Liver (tissue), 9 donors: ENCODE results near the gene PGAM5. TPM values are rescaled to one million over a fixed set of nuclear protein-coding genes. Genes with fewer than 3 reads are reported as not detected.

Experiments
- DNase-seq: peaks from one replicate; pipeline ENCODE4 v3.0.0-alpha.2; 2017; ENCODE audit warnings: low spot score
- H3K27ac ChIP-seq, 2 donors: one replicate each; pipeline ENCODE4 v1.7.0; 2013; ENCODE audit warnings: inconsistent platforms in 2 of 2, low read length in 2 of 2, control low read depth in 1 of 2, low read depth in 1 of 2, mild to moderate bottlenecking in 1 of 2
- H3K27me3 ChIP-seq, 4 donors: one replicate each; pipeline versions ENCODE4 v1.6.1 to v1.7.0; 2013; ENCODE audit warnings: low read length in 3 of 4, inconsistent platforms in 1 of 4, mild to moderate bottlenecking in 1 of 4, moderate library complexity in 1 of 4; ENCODE audit not compliant: control insufficient read depth in 4 of 4, insufficient read depth in 4 of 4
- H3K36me3 ChIP-seq, 4 donors: one replicate each; pipeline versions ENCODE4 v1.6.1 to v1.7.0; 2013; ENCODE audit warnings: low read length in 3 of 4, mild to moderate bottlenecking in 3 of 4, low read depth in 1 of 4, moderate library complexity in 1 of 4; ENCODE audit not compliant: control insufficient read depth in 4 of 4, insufficient read depth in 3 of 4
- H3K4me1 ChIP-seq, 4 donors: one replicate each; pipeline versions ENCODE4 v1.6.1 to v1.7.0; 2013; ENCODE audit warnings: low read length in 3 of 4, mild to moderate bottlenecking in 3 of 4, moderate library complexity in 1 of 4; ENCODE audit not compliant: control insufficient read depth in 4 of 4, insufficient read depth in 4 of 4
- H3K4me3 ChIP-seq, 3 donors: one replicate each; pipeline versions ENCODE4 v1.6.1 to v1.7.0; 2013; ENCODE audit warnings: low read length in 3 of 3, control low read depth in 1 of 3, low read depth in 1 of 3, mild to moderate bottlenecking in 1 of 3
- H3K9ac ChIP-seq, 2 donors: one replicate each; pipeline ENCODE4 v1.7.0; 2013; ENCODE audit warnings: low read length in 2 of 2, mild to moderate bottlenecking in 2 of 2, moderate library complexity in 2 of 2, control low read depth in 1 of 2, low read depth in 1 of 2
- H3K9me3 ChIP-seq, 4 donors: one replicate each; pipeline versions ENCODE4 v1.6.1 to v1.7.0; 2013; ENCODE audit warnings: low read length in 3 of 4; ENCODE audit not compliant: control insufficient read depth in 4 of 4
- EGR1 ChIP-seq, 2 donors: IDR thresholded peaks; 2 replicates each; pipeline ENCODE4 v1.6.1; 2016 to 2018; ENCODE audit warnings: antibody characterized with exemption in 2 of 2, low read depth in 2 of 2
- FOXA1 ChIP-seq: IDR thresholded peaks from 2 replicates; pipeline ENCODE4 v1.6.1; 2016; ENCODE audit warnings: antibody characterized with exemption
- FOXA2 ChIP-seq: IDR thresholded peaks from 2 replicates; pipeline ENCODE4 v1.6.1; 2016; ENCODE audit warnings: antibody characterized with exemption
- GABPA ChIP-seq, 2 donors: IDR thresholded peaks in 1 of 2; conservative IDR thresholded peaks in 1 of 2; 2 replicates each; pipeline ENCODE4 v1.6.1; 2016; ENCODE audit warnings: antibody characterized with exemption in 2 of 2, mild to moderate bottlenecking in 1 of 2, moderate library complexity in 1 of 2
- HNF4G ChIP-seq: IDR thresholded peaks from 2 replicates; pipeline ENCODE4 v1.6.1; 2016; ENCODE audit warnings: antibody characterized with exemption
- JUND ChIP-seq, 2 donors: IDR thresholded peaks; 2 replicates each; pipeline ENCODE4 v1.6.1; 2016; ENCODE audit warnings: antibody characterized with exemption in 2 of 2
- NR2F2 ChIP-seq: IDR thresholded peaks from 2 replicates; pipeline ENCODE4 v1.6.1; 2016; ENCODE audit warnings: antibody characterized with exemption
- RAD21 ChIP-seq, 2 donors: IDR thresholded peaks; 2 replicates each; pipeline ENCODE4 v1.6.1; 2016; ENCODE audit warnings: antibody characterized with exemption in 2 of 2, mild to moderate bottlenecking in 2 of 2
- RXRA ChIP-seq, 2 donors: IDR thresholded peaks; 2 replicates each; pipeline ENCODE4 v1.6.1; 2017 to 2018; ENCODE audit warnings: antibody characterized with exemption in 2 of 2, mild to moderate bottlenecking in 1 of 2
- SP1 ChIP-seq: IDR thresholded peaks from 2 replicates; pipeline ENCODE4 v1.6.1; 2018; ENCODE audit warnings: antibody characterized with exemption, mild to moderate bottlenecking
- TAF1 ChIP-seq: conservative IDR thresholded peaks from 2 replicates; pipeline ENCODE4 v1.6.1; 2016; ENCODE audit warnings: antibody characterized with exemption, mild to moderate bottlenecking
- YY1 ChIP-seq: IDR thresholded peaks from 2 replicates; pipeline ENCODE4 v1.6.1; 2016; ENCODE audit warnings: antibody characterized with exemption, mild to moderate bottlenecking
- WGBS: extraction: QIAGEN DNeasy Blood & Tissue Kit; methylation state at CpG from one replicate; pipeline ENCODE4 v1.1.7; 2013; 5-methylcytosine and 5-hydroxymethylcytosine counted together
- polyA plus RNA-seq, 2 donors: library from polyadenylated mRNA; stranded (reverse) in 1 of 2; unstranded in 1 of 2; fragments of 200-250 nt in 1 of 2; fragments of >200 nt in 1 of 2; fragmentation: Nextera tagmentation in 1 of 2; extraction: Ambion mirVana in 1 of 2; gene quantifications; one replicate each; pipeline versions ENCODE4 v1.2.1 to v1.2.3, GENCODE V29; 2013 to 2015
- total RNA-seq, 2 donors: library from RNA; depleted of rRNA; stranded (reverse); fragments of >200 nt; gene quantifications; one replicate each; pipeline ENCODE4 v1.2.3, GENCODE V29; 2014
- TF ChIP-seq, protein P1 (sequence below): fragments of 150-350 bp; IDR thresholded peaks from 2 replicates; pipeline ENCODE4 v1.5.1; 2017; ENCODE audit warnings: improper control_type of control experiment, low read depth, low read length; ENCODE audit not compliant: missing input control
- TF ChIP-seq, protein P2 (sequence below): IDR thresholded peaks from 2 replicates; pipeline ENCODE4 v1.6.1; 2016; ENCODE audit warnings: antibody characterized with exemption
- TF ChIP-seq, protein P3 (sequence below): IDR thresholded peaks from 2 replicates; pipeline ENCODE4 v1.6.1; 2016; ENCODE audit warnings: antibody characterized with exemption
- TF ChIP-seq, protein P4 (sequence below): IDR thresholded peaks from 2 replicates; pipeline ENCODE4 v1.6.1; 2016; ENCODE audit warnings: antibody characterized with exemption
- donor health status: healthy.
- donor health status: healthy.
- donor health status: healthy.
- donor health status: healthy.
- donor health status: healthy.

PGAM5 gene
- total and polyA plus RNA-seq, 4 donors: 6.3 to 34.0 (median 22.2) TPM

DNA sequence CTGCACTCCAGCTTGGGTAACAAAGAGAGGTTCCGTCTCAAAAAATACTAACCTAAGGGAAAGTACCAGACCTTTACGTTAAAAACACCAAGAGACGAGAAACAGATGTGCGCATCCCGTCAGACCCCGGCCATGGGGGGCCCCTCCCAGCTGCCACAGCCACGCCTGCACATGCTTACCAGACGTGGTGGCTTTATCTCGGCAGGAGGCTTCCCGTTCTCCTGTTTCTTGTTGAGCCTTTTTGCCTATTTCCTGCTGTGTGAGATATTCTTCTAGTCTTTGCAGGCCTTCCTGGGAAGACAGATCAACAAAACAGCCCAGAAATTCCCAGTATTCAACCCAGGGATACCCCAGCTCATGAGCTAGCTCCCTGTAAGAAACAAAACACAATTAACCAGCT, 23.6 kb downstream of the PGAM5 start:
- Histone ChIP-seq H3K36me3 (peaks cover 14 to 78% (median 43%) of the 10 kb centered on the region in 4 donors), H3K27me3 (no peaks in the 10 kb centered on the region), H3K4me1 (no peaks in the 10 kb centered on the region), H3K4me3 (no peak overlapping the region), H3K9ac (no peak overlapping the region), H3K9me3 (no peaks in the 10 kb centered on the region), H3K27ac (no peak overlapping the region)
- 79% methylated on average over 10 of the region's 10 CpGs for WGBS
- TF ChIP-seq, protein P1, sequence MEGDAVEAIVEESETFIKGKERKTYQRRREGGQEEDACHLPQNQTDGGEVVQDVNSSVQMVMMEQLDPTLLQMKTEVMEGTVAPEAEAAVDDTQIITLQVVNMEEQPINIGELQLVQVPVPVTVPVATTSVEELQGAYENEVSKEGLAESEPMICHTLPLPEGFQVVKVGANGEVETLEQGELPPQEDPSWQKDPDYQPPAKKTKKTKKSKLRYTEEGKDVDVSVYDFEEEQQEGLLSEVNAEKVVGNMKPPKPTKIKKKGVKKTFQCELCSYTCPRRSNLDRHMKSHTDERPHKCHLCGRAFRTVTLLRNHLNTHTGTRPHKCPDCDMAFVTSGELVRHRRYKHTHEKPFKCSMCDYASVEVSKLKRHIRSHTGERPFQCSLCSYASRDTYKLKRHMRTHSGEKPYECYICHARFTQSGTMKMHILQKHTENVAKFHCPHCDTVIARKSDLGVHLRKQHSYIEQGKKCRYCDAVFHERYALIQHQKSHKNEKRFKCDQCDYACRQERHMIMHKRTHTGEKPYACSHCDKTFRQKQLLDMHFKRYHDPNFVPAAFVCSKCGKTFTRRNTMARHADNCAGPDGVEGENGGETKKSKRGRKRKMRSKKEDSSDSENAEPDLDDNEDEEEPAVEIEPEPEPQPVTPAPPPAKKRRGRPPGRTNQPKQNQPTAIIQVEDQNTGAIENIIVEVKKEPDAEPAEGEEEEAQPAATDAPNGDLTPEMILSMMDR: no peak
- TF ChIP-seq JUND (IDR thresholded peaks at IDR 0.05): no peak
- TF ChIP-seq RXRA (IDR thresholded peaks at IDR 0.05): no peak
- TF ChIP-seq SP1: no peak
- no peak for TF ChIP-seq RAD21 (IDR thresholded peaks at IDR 0.05)
- TF ChIP-seq GABPA (IDR thresholded peaks at IDR 0.05 in 1 of 2, conservative IDR thresholded peaks at IDR 0.05 in 1 of 2): no peak
- no peak for TF ChIP-seq HNF4G
- no peak for TF ChIP-seq EGR1 (IDR thresholded peaks at IDR 0.05; ENCODE audit: low read depth in 2 of 2)
- TF ChIP-seq, protein P2, sequence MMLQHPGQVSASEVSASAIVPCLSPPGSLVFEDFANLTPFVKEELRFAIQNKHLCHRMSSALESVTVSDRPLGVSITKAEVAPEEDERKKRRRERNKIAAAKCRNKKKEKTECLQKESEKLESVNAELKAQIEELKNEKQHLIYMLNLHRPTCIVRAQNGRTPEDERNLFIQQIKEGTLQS: no peak
- no peak for TF ChIP-seq FOXA1
- TF ChIP-seq, protein P3, sequence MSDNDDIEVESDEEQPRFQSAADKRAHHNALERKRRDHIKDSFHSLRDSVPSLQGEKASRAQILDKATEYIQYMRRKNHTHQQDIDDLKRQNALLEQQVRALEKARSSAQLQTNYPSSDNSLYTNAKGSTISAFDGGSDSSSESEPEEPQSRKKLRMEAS: no peak
- TF ChIP-seq, protein P4, sequence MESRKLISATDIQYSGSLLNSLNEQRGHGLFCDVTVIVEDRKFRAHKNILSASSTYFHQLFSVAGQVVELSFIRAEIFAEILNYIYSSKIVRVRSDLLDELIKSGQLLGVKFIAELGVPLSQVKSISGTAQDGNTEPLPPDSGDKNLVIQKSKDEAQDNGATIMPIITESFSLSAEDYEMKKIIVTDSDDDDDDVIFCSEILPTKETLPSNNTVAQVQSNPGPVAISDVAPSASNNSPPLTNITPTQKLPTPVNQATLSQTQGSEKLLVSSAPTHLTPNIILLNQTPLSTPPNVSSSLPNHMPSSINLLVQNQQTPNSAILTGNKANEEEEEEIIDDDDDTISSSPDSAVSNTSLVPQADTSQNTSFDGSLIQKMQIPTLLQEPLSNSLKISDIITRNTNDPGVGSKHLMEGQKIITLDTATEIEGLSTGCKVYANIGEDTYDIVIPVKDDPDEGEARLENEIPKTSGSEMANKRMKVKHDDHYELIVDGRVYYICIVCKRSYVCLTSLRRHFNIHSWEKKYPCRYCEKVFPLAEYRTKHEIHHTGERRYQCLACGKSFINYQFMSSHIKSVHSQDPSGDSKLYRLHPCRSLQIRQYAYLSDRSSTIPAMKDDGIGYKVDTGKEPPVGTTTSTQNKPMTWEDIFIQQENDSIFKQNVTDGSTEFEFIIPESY: no peak
- TF ChIP-seq NR2F2: no peak
- TF ChIP-seq YY1: no peak
- TF ChIP-seq FOXA2: no peak
- no peak for TF ChIP-seq TAF1
- DNase-seq: no peak

DNA sequence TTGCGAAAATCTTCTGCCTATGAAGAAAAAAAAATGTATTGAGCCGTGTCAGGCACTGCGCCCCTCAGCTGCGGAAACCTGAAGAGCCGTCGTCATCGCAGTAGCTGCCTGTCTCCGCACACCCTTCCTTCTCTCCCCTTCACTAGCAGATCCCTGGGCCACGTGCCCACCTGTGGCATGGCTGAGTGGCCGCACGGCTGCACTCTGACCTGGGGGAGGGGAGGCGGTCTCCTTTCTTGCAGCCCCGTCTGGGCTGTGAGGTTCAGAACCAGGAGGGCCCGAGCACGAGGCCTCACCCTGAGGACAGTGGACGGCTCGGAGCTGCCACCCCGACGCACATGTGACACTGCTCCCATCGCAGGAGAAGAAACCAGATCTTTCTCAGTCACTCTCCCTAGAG, 24.9 kb downstream of the PGAM5 start:
- Histone ChIP-seq H3K36me3 (peaks cover 19 to 87% (median 54%) of the 10 kb centered on the region in 4 donors), H3K4me3 (no peak overlapping the region), H3K9me3 (no peaks in the 10 kb centered on the region), H3K4me1 (no peaks in the 10 kb centered on the region), H3K27ac (no peak overlapping the region), H3K9ac (no peak overlapping the region), H3K27me3 (no peaks in the 10 kb centered on the region)
- WGBS: 95% methylated on average over 20 of the region's 20 CpGs
- no peak for TF ChIP-seq GABPA (IDR thresholded peaks at IDR 0.05 in 1 of 2, conservative IDR thresholded peaks at IDR 0.05 in 1 of 2)
- TF ChIP-seq HNF4G: no peak
- no peak for TF ChIP-seq SP1
- no peak for TF ChIP-seq EGR1 (IDR thresholded peaks at IDR 0.05; ENCODE audit: low read depth in 2 of 2)
- DNase-seq: no peak

DNA sequence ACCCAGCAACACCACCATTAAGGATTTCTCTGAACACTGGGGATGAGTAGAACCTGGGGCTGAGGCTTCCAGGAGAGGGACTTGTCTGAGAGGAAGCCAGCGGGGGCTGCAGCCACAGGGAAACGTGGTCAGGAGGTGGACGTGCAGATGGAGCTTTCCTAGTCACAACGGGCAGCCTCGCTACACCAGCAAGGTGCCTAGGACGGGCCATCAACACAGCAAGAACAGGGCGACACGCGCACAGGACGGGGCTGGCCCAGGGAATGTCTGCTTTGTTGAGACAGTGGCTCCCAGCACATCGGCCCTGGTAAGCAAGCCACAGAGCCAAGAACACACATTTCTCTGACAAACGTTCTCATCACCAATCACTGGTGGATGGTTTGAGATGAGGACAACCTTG, 25.7 kb downstream of the PGAM5 start:
- Histone ChIP-seq H3K9ac (no peak overlapping the region), H3K36me3 (peaks cover 19 to 87% (median 59%) of the 10 kb centered on the region in 4 donors), H3K4me1 (no peaks in the 10 kb centered on the region), H3K27ac (no peak overlapping the region), H3K9me3 (no peaks in the 10 kb centered on the region), H3K4me3 (no peak overlapping the region), H3K27me3 (no peaks in the 10 kb centered on the region)
- TF ChIP-seq GABPA (IDR thresholded peaks at IDR 0.05 in 1 of 2, conservative IDR thresholded peaks at IDR 0.05 in 1 of 2): no peak
- TF ChIP-seq, protein P4: no peak
- TF ChIP-seq FOXA2: no peak
- TF ChIP-seq JUND (IDR thresholded peaks at IDR 0.05): no peak
- TF ChIP-seq TAF1: no peak
- no peak for TF ChIP-seq YY1
- TF ChIP-seq, protein P1: no peak
- TF ChIP-seq, protein P3: no peak
- WGBS: 96% methylated on average over 12 of the region's 12 CpGs
- DNase-seq: no peak
